IMR-90 (cell line): Measurements from ENCODE around the gene ARHGAP21. TPM values are rescaled to one million over a fixed set of nuclear protein-coding genes. Genes with fewer than 3 reads are reported as not detected.

ENCODE experiments used
- ATAC-seq: fragments of 200-7000 bp; cut with Tn5 transposase; 2 replicates; pipeline ENCODE4 v1.9.1; 2020; ENCODE audit warnings: low read depth, mild to moderate bottlenecking, moderate library complexity
- BruUV-seq: library from RNA; stranded (reverse); fragments of 400-500 nt; replicated peaks from 2 replicates; lab custom pipeline; 2021; lab: Mats Ljungman, UMichigan
- CTCF ChIA-PET: fragments of 300-600 bp; formaldehyde crosslinking; extraction: SDS; loops from one replicate; lab custom pipeline; 2021; ENCODE audit warnings: antibody characterized with exemption; lab: Yijun Ruan, JAX
- POLR2A ChIA-PET: fragments of 300-600 bp; sonication (Branson Sonifier 250); formaldehyde crosslinking; loops from one replicate; lab custom pipeline; 2022; ENCODE audit warnings: antibody characterized with exemption; ENCODE audit not compliant: unreplicated experiment; lab: Charles Lee
- DNase-seq: peaks from one replicate; pipeline ENCODE4 v3.0.0; 2013
- H2AFZ ChIP-seq: replicated peaks from 2 replicates; pipeline ENCODE3; 2013; ENCODE audit warnings: low read length, mild to moderate bottlenecking; ENCODE audit not compliant: poor library complexity
- H2AK5ac ChIP-seq: 2 replicates; pipeline ENCODE4 v1.6.1; 2013; ENCODE audit warnings: low read depth, low read length, inconsistent platforms
- H2AK9ac ChIP-seq: replicated peaks from 2 replicates; pipeline ENCODE3; 2013; ENCODE audit warnings: mild to moderate bottlenecking, low read depth, low read length, moderate library complexity; ENCODE audit not compliant: poor library complexity
- H2BK120ac ChIP-seq: 2 replicates; pipeline ENCODE4 v1.6.1; 2013; ENCODE audit warnings: low read depth, low read length, inconsistent platforms
- H2BK15ac ChIP-seq: 3 replicates; pipeline ENCODE4 v1.6.1; 2013; ENCODE audit warnings: low read depth, low read length, inconsistent platforms
- H2BK20ac ChIP-seq: 2 replicates; pipeline ENCODE4 v1.6.1; 2013; ENCODE audit warnings: low read depth, mild to moderate bottlenecking, inconsistent platforms, low read length, moderate library complexity
- H2BK5ac ChIP-seq: 2 replicates; pipeline ENCODE4 v1.6.1; 2013; ENCODE audit warnings: mild to moderate bottlenecking, low read depth, low read length, inconsistent platforms; ENCODE audit not compliant: poor library complexity, severe bottlenecking
- H3K14ac ChIP-seq: replicated peaks from 2 replicates; pipeline ENCODE4 v1.6.1; 2013; ENCODE audit warnings: low read depth, low read length, inconsistent platforms
- H3K18ac ChIP-seq: 2 replicates; pipeline ENCODE4 v1.6.1; 2013; ENCODE audit warnings: low read depth, low read length, control low read depth
- H3K23ac ChIP-seq: 2 replicates; pipeline ENCODE4 v1.6.1; 2013; ENCODE audit warnings: low read depth, low read length, inconsistent platforms
- H3K27ac ChIP-seq: 2 replicates; pipeline ENCODE4 v1.5.1; 2013; ENCODE audit warnings: mild to moderate bottlenecking, control low read depth, low read length; ENCODE audit not compliant: insufficient read depth
- H3K27me3 ChIP-seq: 2 replicates; pipeline ENCODE4 v1.6.1; 2013; ENCODE audit warnings: low read length; ENCODE audit not compliant: control insufficient read depth, insufficient read depth
- H3K36me3 ChIP-seq: 2 replicates; pipeline ENCODE4 v1.6.1; 2013; ENCODE audit warnings: low read length, mixed read lengths; ENCODE audit not compliant: control insufficient read depth, insufficient read depth
- H3K4ac ChIP-seq: 2 replicates; pipeline ENCODE4 v1.6.1; 2013; ENCODE audit warnings: low read depth, low read length, inconsistent platforms
- H3K4me1 ChIP-seq: 2 replicates; pipeline ENCODE4 v1.6.1; 2013; ENCODE audit warnings: low read length, mixed read lengths; ENCODE audit not compliant: control insufficient read depth, insufficient read depth
- H3K4me2 ChIP-seq: 2 replicates; pipeline ENCODE4 v1.6.1; 2013; ENCODE audit warnings: low read depth, mild to moderate bottlenecking, control low read depth, low read length, moderate library complexity
- H3K4me3 ChIP-seq: 2 replicates; pipeline ENCODE4 v1.5.1; 2013; ENCODE audit warnings: low read depth, mild to moderate bottlenecking, control low read depth, low read length, moderate library complexity; ENCODE audit not compliant: insufficient read depth
- H3K56ac ChIP-seq: 2 replicates; pipeline ENCODE4 v1.6.1; 2013; ENCODE audit warnings: low read length, inconsistent platforms; ENCODE audit not compliant: insufficient read depth; ENCODE audit errors: extremely low read depth
- H3K79me1 ChIP-seq, 2 experiments: 2 replicates each; pipeline ENCODE4 v1.6.1; 2013; ENCODE audit warnings: low read length in 2 of 2, inconsistent platforms in 1 of 2, low read depth in 1 of 2
- H3K9ac ChIP-seq: 2 replicates; pipeline ENCODE4 v1.6.1; 2013; ENCODE audit warnings: low read depth, low read length, control low read depth
- H3K9me1 ChIP-seq: 2 replicates; pipeline ENCODE4 v1.6.1; 2013; ENCODE audit warnings: low read length, inconsistent platforms; ENCODE audit not compliant: insufficient read depth
- H3K9me3 ChIP-seq: 2 replicates; pipeline ENCODE4 v1.6.1; 2013; ENCODE audit warnings: low read length; ENCODE audit not compliant: control insufficient read depth, insufficient read depth
- H4K20me1 ChIP-seq: 2 replicates; pipeline ENCODE4 v1.6.1; 2013; ENCODE audit warnings: low read length, inconsistent platforms; ENCODE audit not compliant: insufficient read depth
- H4K5ac ChIP-seq: 2 replicates; pipeline ENCODE4 v1.6.1; 2013; ENCODE audit warnings: mild to moderate bottlenecking, low read depth, low read length, control low read depth
- H4K8ac ChIP-seq, 2 experiments: 2 replicates each; pipeline ENCODE4 v1.6.1; 2013; ENCODE audit warnings: low read depth in 2 of 2, low read length in 2 of 2, control low read depth in 1 of 2, inconsistent platforms in 1 of 2
- H4K91ac ChIP-seq: 2 replicates; pipeline ENCODE4 v1.6.1; 2013; ENCODE audit warnings: low read depth, low read length, inconsistent platforms; ENCODE audit not compliant: insufficient read depth
- BHLHE40 ChIP-seq: fragments of 150-350 bp; IDR thresholded peaks from 2 replicates; pipeline ENCODE4 v1.6.1; 2016; ENCODE audit warnings: mild to moderate bottlenecking, low read depth, low read length
- CEBPB ChIP-seq: IDR thresholded peaks from 2 replicates; pipeline ENCODE4 v1.6.1; 2012; ENCODE audit warnings: low read depth, low read length, improper control_type of control experiment
- CHD1 ChIP-seq: IDR thresholded peaks from 2 replicates; pipeline ENCODE4 v1.6.1; 2012; ENCODE audit warnings: low read depth, low read length, improper control_type of control experiment
- CTCF ChIP-seq: conservative IDR thresholded peaks from 2 replicates; pipeline ENCODE4 v1.5.1; 2012; ENCODE audit warnings: mild to moderate bottlenecking, low read depth, low read length, improper control_type of control experiment
- ELK1 ChIP-seq: fragments of 150-350 bp; IDR thresholded peaks from 2 replicates; pipeline ENCODE4 v1.6.1; 2016; ENCODE audit warnings: low read depth, mild to moderate bottlenecking, low read length, moderate library complexity, borderline replicate concordance
- FOS ChIP-seq: fragments of 150-350 bp; IDR thresholded peaks from 2 replicates; pipeline ENCODE4 v1.6.1; 2016; ENCODE audit warnings: low read depth, low read length
- MAZ ChIP-seq: IDR thresholded peaks from 2 replicates; pipeline ENCODE4 v1.6.1; 2012; ENCODE audit warnings: low read depth, mild to moderate bottlenecking, low read length, improper control_type of control experiment, moderate library complexity, borderline replicate concordance
- MXI1 ChIP-seq: IDR thresholded peaks from 2 replicates; pipeline ENCODE4 v1.6.1; 2012; ENCODE audit warnings: low read depth, mild to moderate bottlenecking, low read length, moderate library complexity, borderline replicate concordance
- RAD21 ChIP-seq: IDR thresholded peaks from 2 replicates; pipeline ENCODE4 v1.6.1; 2012; ENCODE audit warnings: low read length, improper control_type of control experiment
- RCOR1 ChIP-seq: IDR thresholded peaks from 2 replicates; pipeline ENCODE4 v1.6.1; 2012; ENCODE audit warnings: mild to moderate bottlenecking, low read length, improper control_type of control experiment; ENCODE audit not compliant: insufficient replicate concordance
- RFX5 ChIP-seq: IDR thresholded peaks from 2 replicates; pipeline ENCODE4 v1.8.0; 2012; ENCODE audit warnings: low read depth, mild to moderate bottlenecking, low read length, moderate library complexity
- USF2 ChIP-seq: fragments of 150-350 bp; IDR thresholded peaks from 2 replicates; pipeline ENCODE4 v1.6.1; 2017; ENCODE audit warnings: mild to moderate bottlenecking, antibody characterized with exemption, low read length, low read depth
- WGBS, 2 experiments: methylation state at CpG; one replicate each; pipeline versions ENCODE4 v1.1.5 to v1.1.7; 2013; ENCODE audit warnings: missing lambda C conversion rate in 2 of 2; ENCODE audit not compliant: insufficient read length in 1 of 2; ENCODE audit errors: extremely low coverage in 2 of 2; 5-methylcytosine and 5-hydroxymethylcytosine counted together
- dilution Hi-C: fragments of 300-500 bp; cut with HindIII; formaldehyde crosslinking; loops from one replicate; pipeline ENCODE4 v1.14.3; 2018; ENCODE audit warnings: low sequenced_read_pairs; ENCODE audit not compliant: unreplicated experiment
- in situ Hi-C: fragments of 300-500 bp; cut with MboI; formaldehyde crosslinking; loops from 3 replicates; pipeline ENCODE4 v1.14.3; 2019; ENCODE audit warnings: low sequenced_read_pairs, inconsistent platforms, mixed read lengths
- intact Hi-C: fragments of 100-400 bp; cut with micrococcal nuclease; formaldehyde crosslinking; loops from 2 replicates; pipeline ENCODE4 v1.10.0; 2022
- polyA plus RNA-seq, 3 experiments: library from polyadenylated mRNA; depleted of rRNA; stranded (reverse); fragments of >200 nt; gene quantifications; 2 replicates each; pipeline ENCODE4 v1.2.3, GENCODE V29; 2012; ENCODE audit warnings: low replicate concordance in 1 of 3
- total RNA-seq: library from RNA; depleted of rRNA; stranded (reverse); fragments of >200 nt; gene quantifications from 2 replicates; pipeline ENCODE4 v1.2.3, GENCODE V29; 2012

Gene ARHGAP21
- total and polyA plus RNA-seq, 2 of the 4 experiments (the other 2 are of a cell fraction): 43.3 to 94.3 TPM

- H2AK9ac ChIP-seq: no peak overlapping the region
- H4K8ac ChIP-seq: no peak overlapping the region
- no peak overlapping the region for H3K23ac ChIP-seq
- no peaks in the 10 kb centered on the region for H3K9me3 ChIP-seq
- peaks cover 31% of the 10 kb centered on the region for H3K36me3 ChIP-seq
- in situ Hi-C loops (no loop called here), intact Hi-C loops (no loop called here), dilution Hi-C loops (no loop called here)
- CTCF ChIA-PET: no interaction called here
- H3K4me3 ChIP-seq: no peak overlapping the region
- H3K27ac ChIP-seq: no peak overlapping the region
- ATAC-seq: no peak
- no peak overlapping the region for H2AFZ ChIP-seq
- no peaks in the 10 kb centered on the region for H3K79me1 ChIP-seq
- 0 out of 2 replicates have a peak, but pooled peaks cover 3% of the 10 kb centered on the region for H3K9me1 ChIP-seq
- H2BK20ac ChIP-seq: no peak overlapping the region
- no peaks in the 10 kb centered on the region for H3K4me1 ChIP-seq
- DNase-seq: no peak
- WGBS, 2 experiments: 67% methylated on average over 1 of the region's 11 CpGs; no CpG with 5 or more reads in 1 of the 2 experiments
- POLR2A ChIA-PET: no interaction called here
- no peak overlapping the region for H2AK5ac ChIP-seq
- no peak overlapping the region for H2BK5ac ChIP-seq
- H4K5ac ChIP-seq: no peak overlapping the region
- H3K14ac ChIP-seq: no peak overlapping the region
- no peak overlapping the region for H3K4me2 ChIP-seq
- no peaks in the 10 kb centered on the region for H3K27me3 ChIP-seq
- no peak overlapping the region for H4K91ac ChIP-seq
- no peak overlapping the region for H3K56ac ChIP-seq
- H4K20me1 ChIP-seq: no peaks in the 10 kb centered on the region
- H2BK15ac ChIP-seq: no peak overlapping the region
- no peak overlapping the region for H3K9ac ChIP-seq
- TF ChIP-seq MAZ (no peak), FOS (no peak), ELK1 (no peak), MXI1 (no peak), CHD1 (no peak), CEBPB (no peak), RCOR1 (no peak), BHLHE40 (no peak), USF2 (no peak), CTCF (no peak), RAD21 (no peak), RFX5 (no peak)
- H2BK120ac ChIP-seq: no peak overlapping the region
- H3K4ac ChIP-seq: no peak overlapping the region
- no peak overlapping the region for H3K18ac ChIP-seq
- BruUV-seq: no TSS peak
Observed at GRCh38 chr10:24536636-24537035, 187.1 kb downstream of the ARHGAP21 start.
